ENCODE data around the gene PIGQ. TPM values are rescaled to one million over a fixed set of nuclear protein-coding genes. Genes with fewer than 3 reads are reported as not detected.

The PIGQ gene
- polyA plus RNA-seq, 3 donors: 11.4 to 39.8 (median 12.1) TPM

DNA sequence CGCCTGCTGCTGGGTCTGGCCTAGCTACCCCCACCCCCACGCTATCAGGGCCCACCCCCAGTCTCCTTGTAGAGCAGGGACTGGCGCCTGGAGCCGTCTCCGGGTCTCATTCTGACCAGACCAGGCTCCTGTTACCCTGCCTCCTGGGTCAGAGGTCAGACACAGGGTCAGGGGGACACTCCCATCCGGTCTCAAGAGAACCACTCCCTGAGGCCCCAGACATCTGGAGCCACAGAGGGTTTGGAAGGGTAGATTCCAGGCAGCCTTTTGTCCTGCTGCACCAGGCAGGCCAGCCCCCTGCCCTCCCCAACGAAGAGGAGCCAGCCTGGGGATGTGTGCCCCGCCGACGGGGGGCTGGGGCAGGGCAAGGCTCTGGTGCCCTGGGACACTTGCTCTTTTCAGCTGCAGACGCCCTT lies 60.1 kb downstream of the PIGQ start:
- peaks cover 40 to 52% of the 10 kb centered on the region in 2 donors for H3K36me3 ChIP-seq (replicated peaks in 1 of 2; ENCODE audit: control insufficient read depth in 1 of 2, insufficient read depth in 2 of 2, low read length in 2 of 2)
- Mint-ChIP-seq H3K9me3 (no peaks in the 10 kb centered on the region), H3K27me3 (ENCODE audit: low read depth in 3 of 3) (peaks cover 2 to 12% (median 5%) of the 10 kb centered on the region in 3 donors), H3K4me3 (no peak overlapping the region), H3K4me1 (peaks cover 3% of the 10 kb centered on the region), H3K27ac (peak overlapping the region in 1 of 7 donors; percentile 15), H3K36me3 (peaks cover 31 to 45% of the 10 kb centered on the region in 2 donors)
- no peak for DNase-seq
- H3K4me2 ChIP-seq (replicated peaks; ENCODE audit: extremely low read depth, low read length, poor library complexity, severe bottlenecking): no peak overlapping the region
- H4K20me1 ChIP-seq (ENCODE audit: insufficient read depth, low read length): peaks cover 55% of the 10 kb centered on the region
- H3K27ac ChIP-seq (ENCODE audit: low read depth in 1 of 2, low read length in 2 of 2): no peak overlapping the region
- peaks cover 5 to 18% of the 10 kb centered on the region in 2 donors for H3K4me1 ChIP-seq (ENCODE audit: control insufficient read depth in 1 of 2, insufficient read depth in 2 of 2, low read length in 2 of 2)
- no peak overlapping the region for H3K4me3 ChIP-seq (replicated peaks in 1 of 3; ENCODE audit: low read depth in 2 of 3, low read length in 3 of 3)
- WGBS (ENCODE audit: insufficient coverage): 71% methylated on average over 9 of the region's 11 CpGs
- no peaks in the 10 kb centered on the region for H3K9me3 ChIP-seq (replicated peaks in 1 of 2; ENCODE audit: control insufficient read depth in 1 of 2, insufficient read depth in 1 of 2, low read length in 2 of 2)
- intact Hi-C loops (cut with micrococcal nuclease): no loop called here
- no peak overlapping the region for H3K9ac ChIP-seq (ENCODE audit: insufficient read depth, low read length, poor library complexity, severe bottlenecking)
- H3K27me3 ChIP-seq (ENCODE audit: control insufficient read depth in 2 of 2, insufficient read depth in 2 of 2, low read length in 2 of 2): no peaks in the 10 kb centered on the region
- TF ChIP-seq, protein P1, sequence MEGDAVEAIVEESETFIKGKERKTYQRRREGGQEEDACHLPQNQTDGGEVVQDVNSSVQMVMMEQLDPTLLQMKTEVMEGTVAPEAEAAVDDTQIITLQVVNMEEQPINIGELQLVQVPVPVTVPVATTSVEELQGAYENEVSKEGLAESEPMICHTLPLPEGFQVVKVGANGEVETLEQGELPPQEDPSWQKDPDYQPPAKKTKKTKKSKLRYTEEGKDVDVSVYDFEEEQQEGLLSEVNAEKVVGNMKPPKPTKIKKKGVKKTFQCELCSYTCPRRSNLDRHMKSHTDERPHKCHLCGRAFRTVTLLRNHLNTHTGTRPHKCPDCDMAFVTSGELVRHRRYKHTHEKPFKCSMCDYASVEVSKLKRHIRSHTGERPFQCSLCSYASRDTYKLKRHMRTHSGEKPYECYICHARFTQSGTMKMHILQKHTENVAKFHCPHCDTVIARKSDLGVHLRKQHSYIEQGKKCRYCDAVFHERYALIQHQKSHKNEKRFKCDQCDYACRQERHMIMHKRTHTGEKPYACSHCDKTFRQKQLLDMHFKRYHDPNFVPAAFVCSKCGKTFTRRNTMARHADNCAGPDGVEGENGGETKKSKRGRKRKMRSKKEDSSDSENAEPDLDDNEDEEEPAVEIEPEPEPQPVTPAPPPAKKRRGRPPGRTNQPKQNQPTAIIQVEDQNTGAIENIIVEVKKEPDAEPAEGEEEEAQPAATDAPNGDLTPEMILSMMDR (IDR thresholded peaks at IDR 0.05): no peak
- no peak overlapping the region for H2AFZ ChIP-seq (ENCODE audit: insufficient read depth, low read depth, low read length, poor library complexity, severe bottlenecking)
- peaks cover 1% of the 10 kb centered on the region for H3K79me2 ChIP-seq (ENCODE audit: insufficient read depth, low read length)

DNA sequence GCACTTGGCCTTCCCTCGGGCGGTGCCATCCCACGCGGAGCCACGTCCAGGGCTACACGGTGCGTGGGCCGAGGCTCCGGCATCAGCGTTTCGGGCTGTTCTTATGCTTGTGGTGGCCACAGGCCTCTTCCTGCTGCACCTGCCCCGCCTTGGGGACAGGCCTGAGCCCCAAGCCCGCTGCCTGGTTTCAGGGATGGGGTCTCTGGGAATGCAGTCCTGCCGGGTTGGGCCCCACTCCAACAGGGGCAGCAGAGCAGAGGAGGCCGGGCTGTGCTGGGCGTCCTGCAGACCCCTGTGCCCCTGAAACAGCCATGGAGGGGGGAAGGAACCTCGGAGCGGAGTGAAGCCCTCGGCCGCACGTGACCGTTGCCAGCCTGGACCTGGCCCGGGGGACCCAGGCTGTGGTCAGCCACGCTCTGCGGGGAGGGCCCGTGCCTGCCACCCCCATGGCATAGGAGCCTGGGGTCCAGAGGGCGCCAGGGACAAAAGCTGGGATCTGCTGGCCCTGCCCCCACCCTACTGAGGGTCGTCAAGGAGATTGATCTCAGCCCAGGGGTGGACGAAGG lies 60.6 kb downstream of the PIGQ start:
- 55% methylated on average over 26 of the region's 29 CpGs for WGBS (ENCODE audit: insufficient coverage)
- Histone ChIP-seq H3K36me3 (replicated peaks in 1 of 2; ENCODE audit: control insufficient read depth in 1 of 2, insufficient read depth in 2 of 2, low read length in 2 of 2) (peaks cover 35 to 47% of the 10 kb centered on the region in 2 donors), H3K4me2 (replicated peaks; ENCODE audit: extremely low read depth, low read length, poor library complexity, severe bottlenecking) (no peak overlapping the region), H3K9ac (ENCODE audit: insufficient read depth, low read length, poor library complexity, severe bottlenecking) (peak overlapping the region; percentile 21), H3K9me3 (replicated peaks in 1 of 2; ENCODE audit: control insufficient read depth in 1 of 2, insufficient read depth in 1 of 2, low read length in 2 of 2) (no peaks in the 10 kb centered on the region), H3K4me1 (ENCODE audit: control insufficient read depth in 1 of 2, insufficient read depth in 2 of 2, low read length in 2 of 2) (peaks cover 10 to 22% of the 10 kb centered on the region in 2 donors), H4K20me1 (ENCODE audit: insufficient read depth, low read length) (peaks cover 55% of the 10 kb centered on the region), H3K27me3 (ENCODE audit: control insufficient read depth in 2 of 2, insufficient read depth in 2 of 2, low read length in 2 of 2) (no peaks in the 10 kb centered on the region), H3K27ac (ENCODE audit: low read depth in 1 of 2, low read length in 2 of 2) (no peak overlapping the region), H3K4me3 (replicated peaks in 1 of 3; ENCODE audit: low read depth in 2 of 3, low read length in 3 of 3) (no peak overlapping the region), H2AFZ (ENCODE audit: insufficient read depth, low read depth, low read length, poor library complexity, severe bottlenecking) (no peak overlapping the region), H3K79me2 (ENCODE audit: insufficient read depth, low read length) (peaks cover 6% of the 10 kb centered on the region)
- no peaks in the 10 kb centered on the region for H3K9me3 Mint-ChIP-seq
- intact Hi-C loops (cut with micrococcal nuclease): no loop called here
- TF ChIP-seq, protein P1 (IDR thresholded peaks at IDR 0.05): no peak
- H3K4me3 Mint-ChIP-seq: no peak overlapping the region
- DNase-seq: no peak
- H3K36me3 Mint-ChIP-seq: peaks cover 31 to 40% of the 10 kb centered on the region in 2 donors
- no peak overlapping the region for H3K27ac Mint-ChIP-seq
- peaks cover 6% of the 10 kb centered on the region for H3K4me1 Mint-ChIP-seq
- peaks cover 2 to 12% (median 5%) of the 10 kb centered on the region in 3 donors for H3K27me3 Mint-ChIP-seq (ENCODE audit: low read depth in 3 of 3)

All from CD14-positive monocyte (primary cell).